ENCODE measurements around the gene SNAPC4. TPM values are rescaled to one million over a fixed set of nuclear protein-coding genes. Genes with fewer than 3 reads are reported as not detected.

The SNAPC4 gene
- 1 to 10 TPM; 4.3 to 6.7 (median 4.9) TPM for polyA plus RNA-seq

- H3K27ac ChIP-seq (ENCODE audit: low read depth, low read length): no peak within 1 kb of the TSS
- 4 to 10% (median 5%) methylated on average over 42 to 71 of the region's 71 CpGs for WGBS, 3 donors
These were observed at the start of gene SNAPC4 for GRCh38 chr9:136400038-136400834. Gene SNAPC4 (minus strand): TSS chr9:136400170. CDS start chr9:136398428, 1,742 bp downstream.

- H3K27ac ChIP-seq (ENCODE audit: low read depth, low read length): no peak overlapping the region
- WGBS, 3 donors: 88 to 91% (median 89%) methylated on average over 3 of the region's 3 CpGs
These were observed 48.7 kb upstream of the SNAPC4 start for GRCh38 chr9:136448655-136449054.

GRCh38 chr9:136447173-136447778, 47.3 kb upstream of the SNAPC4 start:
- H3K27ac ChIP-seq (ENCODE audit: low read depth, low read length): no peak overlapping the region
- 93 to 95% (median 95%) methylated on average over 27 of the region's 27 CpGs for WGBS, 3 donors

GRCh38 chr9:136445799-136446198, 45.8 kb upstream of the SNAPC4 start:
- H3K27ac ChIP-seq (ENCODE audit: low read depth, low read length): no peak overlapping the region
- 79 to 88% (median 83%) methylated on average over 7 of the region's 7 CpGs for WGBS, 3 donors

- no peak overlapping the region for H3K27ac ChIP-seq (ENCODE audit: low read depth, low read length)
- WGBS, 3 donors: 89 to 93% (median 91%) methylated on average over 20 of the region's 20 CpGs
These were observed 44.1 kb upstream of the SNAPC4 start for GRCh38 chr9:136444102-136444501.

- WGBS, 3 donors: 91 to 95% (median 93%) methylated on average over 7 of the region's 7 CpGs
These were observed 43.7 kb upstream of the SNAPC4 start for GRCh38 chr9:136443687-136444086.

GRCh38 chr9:136443087-136443486, 43.1 kb upstream of the SNAPC4 start:
- no peak overlapping the region for H3K27ac ChIP-seq (ENCODE audit: low read depth, low read length)
- WGBS, 3 donors: 89 to 95% (median 92%) methylated on average over 15 of the region's 15 CpGs

More at GRCh38 chr9:136443687-136444086, 43.7 kb upstream of the SNAPC4 start:
- no peak overlapping the region for H3K27ac ChIP-seq (ENCODE audit: low read depth, low read length)

GRCh38 chr9:136442265-136442664, 42.3 kb upstream of the SNAPC4 start:
- 75 to 86% (median 86%) methylated on average over 4 to 5 of the region's 5 CpGs for WGBS, 3 donors
- no peak overlapping the region for H3K27ac ChIP-seq (ENCODE audit: low read depth, low read length)

- no peak overlapping the region for H3K27ac ChIP-seq (ENCODE audit: low read depth, low read length)
- 74 to 80% (median 79%) methylated on average over 17 of the region's 17 CpGs for WGBS, 3 donors
These were observed 41.8 kb upstream of the SNAPC4 start for GRCh38 chr9:136441681-136442245.

GRCh38 chr9:136441191-136441680, 41.3 kb upstream of the SNAPC4 start:
- 83 to 90% (median 87%) methylated on average over 15 of the region's 15 CpGs for WGBS, 3 donors
- no peak overlapping the region for H3K27ac ChIP-seq (ENCODE audit: low read depth, low read length)

GRCh38 chr9:136439481-136440408, 39.8 kb upstream of the SNAPC4 start, which contains the start of gene INPP5E:
Gene INPP5E (minus strand): TSS chr9:136439845. CDS start chr9:136439419, 426 bp downstream.
- no peak within 1 kb of the TSS for H3K27ac ChIP-seq (ENCODE audit: low read depth, low read length)
- 6 to 9% (median 7%) methylated on average over 66 to 90 of the region's 90 CpGs for WGBS, 3 donors

- no peak overlapping the region for H3K27ac ChIP-seq (ENCODE audit: low read depth, low read length)
- 0 to 1% (median 0%) methylated on average over 71 to 91 of the region's 91 CpGs for WGBS, 3 donors
These were observed 38.8 kb upstream of the SNAPC4 start for GRCh38 chr9:136438548-136439480.

- WGBS, 3 donors: 47 to 61% (median 57%) methylated on average over 37 of the region's 37 CpGs
- no peak overlapping the region for H3K27ac ChIP-seq (ENCODE audit: low read depth, low read length)
These were observed 38.0 kb upstream of the SNAPC4 start for GRCh38 chr9:136437839-136438547.

GRCh38 chr9:136437430-136437829, 37.5 kb upstream of the SNAPC4 start:
- WGBS, 3 donors: 47 to 56% (median 53%) methylated on average over 8 of the region's 8 CpGs

GRCh38 chr9:136436055-136436634, 36.2 kb upstream of the SNAPC4 start:
- 88 to 93% (median 91%) methylated on average over 25 of the region's 25 CpGs for WGBS, 3 donors

More at GRCh38 chr9:136437430-136437829, 37.5 kb upstream of the SNAPC4 start:
- H3K27ac ChIP-seq (ENCODE audit: low read depth, low read length): no peak overlapping the region

GRCh38 chr9:136434580-136435169, 34.7 kb upstream of the SNAPC4 start:
- WGBS, 3 donors: 92 to 93% (median 93%) methylated on average over 17 of the region's 17 CpGs
- H3K27ac ChIP-seq (ENCODE audit: low read depth, low read length): no peak overlapping the region

More at GRCh38 chr9:136436055-136436634, 36.2 kb upstream of the SNAPC4 start:
- no peak overlapping the region for H3K27ac ChIP-seq (ENCODE audit: low read depth, low read length)

Data from adipose tissue (tissue), 3 donors.